Lower leg skin (tissue), 3 donors: ENCODE data around the gene DDI2.

ENCODE experiments used
- POLR2A ChIP-seq, 2 donors: fragments of 450-650 bp; IDR thresholded peaks; one replicate each; pipeline ENCODE4 v1.6.1; 2016 to 2017; ENCODE audit warnings: antibody characterized with exemption in 2 of 2, mild to moderate bottlenecking in 1 of 2, moderate library complexity in 1 of 2
- TF ChIP-seq, protein P1 (sequence below), 3 donors: fragments of 450-650 bp; IDR thresholded peaks; one replicate each; pipeline ENCODE4 v1.5.1; 2016; ENCODE audit warnings: antibody characterized with exemption in 3 of 3, mild to moderate bottlenecking in 3 of 3, moderate library complexity in 2 of 3

DNA sequence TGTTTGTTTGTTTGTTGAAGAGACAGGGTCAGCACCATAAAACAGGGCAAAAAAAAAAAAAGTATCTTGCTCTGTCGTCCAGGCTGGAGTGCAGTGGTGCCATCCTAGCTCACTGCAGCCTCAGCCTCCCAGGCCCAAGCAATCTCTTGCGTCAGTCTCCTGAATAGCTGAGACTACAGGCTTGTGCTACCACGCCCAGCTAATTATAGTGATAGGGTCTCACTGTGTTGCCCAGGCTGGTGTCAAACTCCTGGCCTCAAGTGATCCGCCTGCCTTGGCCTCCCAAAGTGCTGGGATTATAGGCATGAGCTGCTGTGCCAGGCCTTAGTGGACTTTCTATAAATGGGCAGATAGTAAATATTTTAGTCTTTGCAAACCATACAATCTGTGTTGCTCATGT lies 19.2 kb downstream of the DDI2 start:
- TF ChIP-seq, protein P1, sequence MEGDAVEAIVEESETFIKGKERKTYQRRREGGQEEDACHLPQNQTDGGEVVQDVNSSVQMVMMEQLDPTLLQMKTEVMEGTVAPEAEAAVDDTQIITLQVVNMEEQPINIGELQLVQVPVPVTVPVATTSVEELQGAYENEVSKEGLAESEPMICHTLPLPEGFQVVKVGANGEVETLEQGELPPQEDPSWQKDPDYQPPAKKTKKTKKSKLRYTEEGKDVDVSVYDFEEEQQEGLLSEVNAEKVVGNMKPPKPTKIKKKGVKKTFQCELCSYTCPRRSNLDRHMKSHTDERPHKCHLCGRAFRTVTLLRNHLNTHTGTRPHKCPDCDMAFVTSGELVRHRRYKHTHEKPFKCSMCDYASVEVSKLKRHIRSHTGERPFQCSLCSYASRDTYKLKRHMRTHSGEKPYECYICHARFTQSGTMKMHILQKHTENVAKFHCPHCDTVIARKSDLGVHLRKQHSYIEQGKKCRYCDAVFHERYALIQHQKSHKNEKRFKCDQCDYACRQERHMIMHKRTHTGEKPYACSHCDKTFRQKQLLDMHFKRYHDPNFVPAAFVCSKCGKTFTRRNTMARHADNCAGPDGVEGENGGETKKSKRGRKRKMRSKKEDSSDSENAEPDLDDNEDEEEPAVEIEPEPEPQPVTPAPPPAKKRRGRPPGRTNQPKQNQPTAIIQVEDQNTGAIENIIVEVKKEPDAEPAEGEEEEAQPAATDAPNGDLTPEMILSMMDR (IDR thresholded peaks at IDR 0.05) = no peak
- TF ChIP-seq POLR2A (IDR thresholded peaks at IDR 0.05) = no peak
